AG09319 (cell line): Measurements from ENCODE around the gene OPN1MW2.
"Not testable (repeated sequence)": the region's sequence is repeated elsewhere in the genome, so short reads cannot be mapped to it uniquely, and the experiment has no call there.

ENCODE experiments used
- DNase-seq: peaks from one replicate; pipeline ENCODE4 v3.0.0-alpha.2; 2010; ENCODE audit warnings: low read depth; ENCODE audit errors: extremely low read depth

Gene OPN1MW2

DNA sequence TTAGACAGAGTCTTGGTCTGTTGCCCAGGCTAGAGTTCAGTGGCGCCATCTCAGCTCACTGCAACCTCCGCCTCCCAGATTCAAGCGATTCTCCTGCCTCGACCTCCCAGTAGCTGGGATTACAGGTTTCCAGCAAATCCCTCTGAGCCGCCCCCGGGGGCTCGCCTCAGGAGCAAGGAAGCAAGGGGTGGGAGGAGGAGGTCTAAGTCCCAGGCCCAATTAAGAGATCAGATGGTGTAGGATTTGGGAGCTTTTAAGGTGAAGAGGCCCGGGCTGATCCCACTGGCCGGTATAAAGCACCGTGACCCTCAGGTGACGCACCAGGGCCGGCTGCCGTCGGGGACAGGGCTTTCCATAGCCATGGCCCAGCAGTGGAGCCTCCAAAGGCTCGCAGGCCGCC lies at the start of gene OPN1MW2:
TSS of gene OPN1MW2 (plus strand) at position 301 of the 400 bp plus-strand sequence. CDS start at position 361, 60 bp downstream.
- DNase-seq = not testable (repeated sequence)

DNA sequence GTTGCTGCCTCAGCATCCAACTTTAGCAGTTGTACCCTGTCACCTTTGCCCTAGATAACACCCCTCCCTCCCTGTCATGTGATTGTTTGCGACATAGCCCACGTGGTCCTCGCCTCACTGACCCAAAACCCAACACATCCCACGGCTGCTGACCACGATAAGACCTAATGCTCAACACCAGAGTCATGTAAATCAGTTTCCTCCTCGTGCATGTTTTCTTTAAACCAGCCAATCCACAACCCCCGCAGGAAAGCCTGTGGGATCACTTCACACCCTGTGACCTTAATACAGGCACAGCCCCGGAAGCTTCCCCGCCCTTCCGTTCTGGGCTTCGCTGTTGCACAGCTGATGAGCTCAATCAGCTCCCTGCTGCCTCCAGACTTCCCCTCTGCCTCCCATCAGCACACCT lies 47.0 kb upstream of the OPN1MW2 start:
- DNase-seq = not testable (repeated sequence)

DNA sequence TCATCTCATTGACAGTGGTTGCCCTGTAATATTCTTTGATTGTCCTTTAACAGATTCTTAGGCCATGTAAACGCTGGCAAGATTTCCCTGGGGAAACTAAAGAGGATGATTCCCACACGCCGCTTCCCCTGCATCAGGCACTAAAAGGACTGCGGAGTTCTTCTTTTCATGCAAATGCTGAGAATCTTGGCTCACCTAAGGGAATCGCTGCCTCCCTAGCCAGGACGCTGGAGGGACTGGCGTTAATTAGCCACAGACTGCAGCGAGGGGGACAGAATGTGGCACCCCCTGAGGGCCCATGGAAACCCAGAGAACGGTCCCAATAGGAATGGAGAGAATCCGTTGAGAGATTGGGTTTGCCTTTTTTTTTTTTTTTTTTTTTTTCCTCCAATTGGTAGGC lies 45.2 kb upstream of the OPN1MW2 start:
- not testable (repeated sequence) for DNase-seq

DNA sequence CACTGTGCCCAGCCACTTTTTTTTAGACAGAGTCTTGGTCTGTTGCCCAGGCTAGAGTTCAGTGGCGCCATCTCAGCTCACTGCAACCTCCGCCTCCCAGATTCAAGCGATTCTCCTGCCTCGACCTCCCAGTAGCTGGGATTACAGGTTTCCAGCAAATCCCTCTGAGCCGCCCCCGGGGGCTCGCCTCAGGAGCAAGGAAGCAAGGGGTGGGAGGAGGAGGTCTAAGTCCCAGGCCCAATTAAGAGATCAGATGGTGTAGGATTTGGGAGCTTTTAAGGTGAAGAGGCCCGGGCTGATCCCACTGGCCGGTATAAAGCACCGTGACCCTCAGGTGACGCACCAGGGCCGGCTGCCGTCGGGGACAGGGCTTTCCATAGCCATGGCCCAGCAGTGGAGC lies 37.3 kb upstream of the OPN1MW2 start, which contains the start of gene OPN1MW:
TSS of gene OPN1MW (plus strand) at position 301 of the 400 bp plus-strand sequence. CDS start at position 383, 82 bp downstream.
- DNase-seq = not testable (repeated sequence)

DNA sequence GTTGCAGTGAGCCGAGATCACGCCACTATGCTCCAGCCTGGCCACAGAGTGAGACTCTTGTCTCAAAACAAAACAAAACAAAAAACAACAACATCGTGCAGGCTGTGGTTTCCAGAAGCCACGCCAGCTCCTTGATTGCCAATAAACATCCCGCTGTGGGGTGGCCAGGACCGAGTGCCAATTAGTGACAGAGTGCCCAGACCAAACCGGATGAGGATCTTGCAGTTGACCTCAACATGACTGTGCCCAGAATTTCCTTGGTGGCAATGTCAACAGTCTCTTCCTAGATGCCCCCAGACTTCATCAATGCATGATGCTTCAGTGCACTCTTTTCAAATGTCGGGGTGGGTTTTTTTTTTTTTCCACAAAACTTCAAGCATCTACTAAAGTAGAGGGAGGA lies 35.8 kb upstream of the OPN1MW2 start:
- DNase-seq = not testable (repeated sequence)

DNA sequence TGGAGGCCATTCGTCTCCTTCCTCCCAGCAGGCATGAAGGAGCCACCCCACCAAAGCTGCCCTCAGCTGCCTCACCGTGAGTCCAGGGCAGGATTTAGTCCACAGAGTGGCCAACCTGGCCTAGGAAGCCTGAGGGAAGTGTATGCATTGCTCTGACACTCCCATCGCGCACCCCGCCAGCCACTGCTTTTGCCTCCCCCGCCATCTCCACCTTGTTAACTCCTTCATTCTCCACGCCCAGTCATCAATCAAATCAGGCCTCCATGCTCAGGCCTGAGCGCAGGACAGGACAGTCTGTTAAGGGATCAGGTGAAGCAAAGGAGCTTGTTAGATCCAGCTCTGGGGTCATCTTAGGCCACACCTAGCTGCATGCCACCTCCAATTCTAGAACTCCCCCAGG lies 26.7 kb upstream of the OPN1MW2 start:
- not testable (repeated sequence) for DNase-seq

DNA sequence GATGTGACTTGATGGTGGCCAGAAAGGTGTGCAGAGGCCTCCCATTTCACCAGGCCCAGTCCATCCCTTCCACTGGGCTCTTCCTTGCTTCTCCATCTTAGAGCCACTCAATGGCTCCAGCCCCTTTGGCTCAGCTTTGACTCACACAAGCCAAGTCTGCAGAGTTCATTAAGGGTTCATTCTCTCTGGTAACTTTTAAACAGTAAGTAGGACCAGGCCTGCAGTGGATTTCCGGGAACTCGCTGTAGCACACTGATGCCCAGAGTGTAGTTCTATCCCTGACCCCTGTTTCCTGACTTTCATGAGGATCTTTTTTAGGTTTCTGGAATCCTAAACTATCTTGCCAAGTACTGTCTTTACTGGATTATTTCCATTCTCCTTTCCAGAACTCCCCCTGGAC lies 25.2 kb upstream of the OPN1MW2 start:
- DNase-seq = not testable (repeated sequence)

DNA sequence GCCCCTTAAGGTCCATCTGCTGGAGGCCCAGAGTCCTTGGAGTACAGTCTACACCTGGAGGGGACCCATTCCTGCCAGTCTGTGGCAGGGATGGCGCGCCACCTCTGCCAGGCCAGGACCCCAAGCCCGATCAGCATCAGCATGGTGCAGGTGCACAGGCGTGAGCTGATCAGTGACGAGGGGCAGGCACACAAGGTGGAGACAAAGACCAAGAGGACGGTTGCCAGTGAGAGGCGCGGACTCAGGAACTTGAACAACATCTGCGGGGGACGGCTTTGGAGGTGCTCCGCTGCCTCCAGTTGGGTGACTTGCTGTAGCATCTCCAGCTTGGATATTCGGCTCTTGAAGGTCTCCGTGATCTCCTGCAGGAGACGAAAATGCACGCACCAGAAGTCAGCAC lies 23.1 kb upstream of the OPN1MW2 start:
- not testable (repeated sequence) for DNase-seq

DNA sequence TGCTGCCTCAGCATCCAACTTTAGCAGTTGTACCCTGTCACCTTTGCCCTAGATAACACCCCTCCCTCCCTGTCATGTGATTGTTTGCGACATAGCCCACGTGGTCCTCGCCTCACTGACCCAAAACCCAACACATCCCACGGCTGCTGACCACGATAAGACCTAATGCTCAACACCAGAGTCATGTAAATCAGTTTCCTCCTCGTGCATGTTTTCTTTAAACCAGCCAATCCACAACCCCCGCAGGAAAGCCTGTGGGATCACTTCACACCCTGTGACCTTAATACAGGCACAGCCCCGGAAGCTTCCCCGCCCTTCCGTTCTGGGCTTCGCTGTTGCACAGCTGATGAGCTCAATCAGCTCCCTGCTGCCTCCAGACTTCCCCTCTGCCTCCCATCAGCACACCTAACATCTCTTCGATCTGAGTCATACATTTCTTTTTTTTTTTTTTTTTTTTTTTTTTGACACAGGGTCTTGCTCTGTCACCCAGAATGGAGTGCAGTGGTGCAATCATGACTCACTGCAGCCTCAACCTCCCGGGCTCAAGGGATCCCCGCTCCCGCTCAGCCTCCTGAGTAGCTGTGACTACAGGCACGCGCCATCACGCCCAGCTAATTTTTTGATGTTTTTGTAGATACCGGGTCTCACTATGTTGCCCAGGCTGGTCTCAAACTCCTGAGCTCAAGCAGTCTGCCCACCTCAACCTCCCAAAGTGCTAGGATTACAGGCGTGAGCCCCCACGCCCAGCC lies 9.7 kb upstream of the OPN1MW2 start:
- DNase-seq = not testable (repeated sequence)

DNA sequence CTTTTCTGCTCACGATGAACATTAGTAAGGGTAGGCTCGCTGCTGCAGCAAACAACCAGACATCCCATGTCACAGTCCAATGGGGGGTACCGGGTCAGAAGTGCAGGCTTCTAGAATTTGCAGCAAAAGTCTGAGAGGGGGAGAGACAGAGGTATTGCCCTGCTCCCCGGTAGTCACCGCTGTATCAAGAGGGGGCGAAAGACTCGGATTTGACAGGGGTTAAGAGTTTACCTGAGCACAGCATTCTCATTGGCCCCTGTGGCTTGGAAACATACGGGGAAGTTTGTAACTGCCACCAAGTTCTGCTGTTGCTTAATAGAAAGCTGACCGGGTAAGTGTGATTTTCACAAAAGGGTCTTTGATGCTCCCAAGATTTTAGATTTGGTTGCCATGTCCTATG lies 8.5 kb upstream of the OPN1MW2 start:
- DNase-seq = not testable (repeated sequence)

DNA sequence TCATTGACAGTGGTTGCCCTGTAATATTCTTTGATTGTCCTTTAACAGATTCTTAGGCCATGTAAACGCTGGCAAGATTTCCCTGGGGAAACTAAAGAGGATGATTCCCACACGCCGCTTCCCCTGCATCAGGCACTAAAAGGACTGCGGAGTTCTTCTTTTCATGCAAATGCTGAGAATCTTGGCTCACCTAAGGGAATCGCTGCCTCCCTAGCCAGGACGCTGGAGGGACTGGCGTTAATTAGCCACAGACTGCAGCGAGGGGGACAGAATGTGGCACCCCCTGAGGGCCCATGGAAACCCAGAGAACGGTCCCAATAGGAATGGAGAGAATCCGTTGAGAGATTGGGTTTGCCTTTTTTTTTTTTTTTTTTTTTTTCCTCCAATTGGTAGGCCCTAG lies 8.1 kb upstream of the OPN1MW2 start:
- DNase-seq = not testable (repeated sequence)

DNA sequence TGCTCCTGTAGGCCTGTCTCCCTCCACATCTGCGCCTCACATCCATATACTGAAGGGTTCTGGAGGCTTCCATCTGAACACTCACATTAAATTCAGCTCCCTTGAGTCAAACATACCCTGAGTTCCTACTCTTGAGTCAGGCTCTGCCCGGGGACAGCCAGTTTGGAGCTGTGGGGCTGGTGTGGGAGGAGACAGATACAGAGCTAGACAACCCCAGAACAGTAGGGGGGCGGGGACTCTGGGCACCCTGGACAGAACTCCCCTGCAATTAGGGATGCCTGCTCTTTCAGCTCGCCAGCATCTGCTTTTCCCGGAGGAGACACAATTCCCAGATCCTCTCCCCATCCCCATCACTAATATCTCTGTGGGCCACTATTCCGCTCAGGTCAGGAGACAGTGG lies 5.7 kb downstream of the OPN1MW2 start:
- not testable (repeated sequence) for DNase-seq

DNA sequence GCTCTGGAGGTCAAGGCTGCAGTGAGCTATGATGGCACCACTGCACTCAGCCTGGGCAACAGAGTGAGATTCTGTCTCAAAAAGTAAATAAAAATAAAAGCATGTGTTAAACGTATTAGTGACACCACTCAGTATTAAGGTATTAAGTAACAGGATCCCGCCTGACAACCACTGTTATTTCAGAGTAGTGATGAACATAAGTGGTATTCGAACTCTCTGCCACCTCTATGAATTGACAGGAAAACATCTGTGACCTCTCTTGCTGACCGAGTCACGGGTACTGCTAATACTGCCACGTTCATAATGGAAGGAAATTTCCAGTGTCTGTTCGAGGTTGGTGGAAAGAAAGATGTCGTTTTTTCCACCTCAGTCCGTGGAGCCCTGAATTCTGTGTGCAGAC lies 7.2 kb downstream of the OPN1MW2 start:
- DNase-seq = not testable (repeated sequence)

DNA sequence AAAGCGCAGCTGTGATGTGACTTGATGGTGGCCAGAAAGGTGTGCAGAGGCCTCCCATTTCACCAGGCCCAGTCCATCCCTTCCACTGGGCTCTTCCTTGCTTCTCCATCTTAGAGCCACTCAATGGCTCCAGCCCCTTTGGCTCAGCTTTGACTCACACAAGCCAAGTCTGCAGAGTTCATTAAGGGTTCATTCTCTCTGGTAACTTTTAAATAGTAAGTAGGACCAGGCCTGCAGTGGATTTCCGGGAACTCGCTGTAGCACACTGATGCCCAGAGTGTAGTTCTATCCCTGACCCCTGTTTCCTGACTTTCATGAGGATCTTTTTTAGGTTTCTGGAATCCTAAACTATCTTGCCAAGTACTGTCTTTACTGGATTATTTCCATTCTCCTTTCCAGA lies 11.9 kb downstream of the OPN1MW2 start:
- not testable (repeated sequence) for DNase-seq

DNA sequence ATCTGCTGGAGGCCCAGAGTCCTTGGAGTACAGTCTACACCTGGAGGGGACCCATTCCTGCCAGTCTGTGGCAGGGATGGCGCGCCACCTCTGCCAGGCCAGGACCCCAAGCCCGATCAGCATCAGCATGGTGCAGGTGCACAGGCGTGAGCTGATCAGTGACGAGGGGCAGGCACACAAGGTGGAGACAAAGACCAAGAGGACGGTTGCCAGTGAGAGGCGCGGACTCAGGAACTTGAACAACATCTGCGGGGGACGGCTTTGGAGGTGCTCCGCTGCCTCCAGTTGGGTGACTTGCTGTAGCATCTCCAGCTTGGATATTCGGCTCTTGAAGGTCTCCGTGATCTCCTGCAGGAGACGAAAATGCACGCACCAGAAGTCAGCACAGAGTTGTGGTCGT lies 14.1 kb downstream of the OPN1MW2 start:
- DNase-seq = not testable (repeated sequence)

DNA sequence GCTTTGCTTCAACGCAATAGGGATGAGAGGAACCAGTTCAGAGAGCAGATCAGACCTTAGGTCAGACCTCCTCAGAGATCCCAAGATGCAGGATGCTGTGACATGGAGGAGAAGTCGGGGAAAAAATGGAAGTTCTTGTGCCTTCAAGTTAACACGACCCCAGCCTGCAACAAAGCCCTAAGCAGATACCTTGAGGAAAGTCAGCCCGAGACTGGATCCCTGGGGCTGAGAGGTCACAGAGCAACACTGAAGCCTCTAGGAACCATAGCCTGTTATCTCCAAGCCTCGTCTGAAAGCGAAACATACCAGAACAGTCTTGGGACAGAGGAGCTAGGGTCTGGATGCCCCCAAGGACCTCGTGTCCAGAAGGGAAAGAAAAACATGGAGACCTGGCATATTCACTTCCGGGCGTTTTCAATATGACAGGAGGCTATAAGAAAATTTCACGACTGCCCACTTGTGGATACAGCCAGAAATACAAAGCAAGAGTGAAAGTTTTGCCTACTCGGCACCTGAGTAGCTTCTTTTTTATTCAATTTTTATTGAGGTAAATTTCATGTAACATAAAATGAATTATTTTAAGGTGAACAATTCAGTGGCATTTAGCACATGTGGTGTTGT lies 19.5 kb downstream of the OPN1MW2 start:
- not testable (repeated sequence) for DNase-seq

DNA sequence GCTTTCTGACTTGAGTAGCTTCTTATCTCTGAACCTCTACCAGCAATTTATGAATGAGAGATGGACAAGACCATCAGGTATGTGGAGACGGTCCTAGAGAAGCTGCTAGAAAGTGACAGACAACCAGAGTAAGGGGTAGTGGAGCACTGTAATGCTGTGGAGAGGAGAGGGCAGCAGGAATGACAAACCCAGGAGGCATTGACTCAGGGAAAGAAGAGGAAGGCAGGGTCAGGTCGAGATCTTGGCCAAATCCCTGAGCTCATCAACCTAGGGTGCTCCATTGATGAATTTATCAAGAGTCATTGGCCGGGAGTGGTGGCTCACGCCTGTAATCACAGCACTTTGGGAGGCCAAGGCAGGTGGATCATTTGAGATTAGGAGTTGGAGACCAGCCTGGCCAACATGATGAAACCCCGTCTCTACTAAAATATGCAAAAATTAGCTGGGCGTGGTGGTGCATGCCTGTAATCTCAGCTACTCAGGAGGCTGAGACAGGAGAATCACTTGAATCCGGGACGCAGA lies 20.5 kb downstream of the OPN1MW2 start:
- not testable (repeated sequence) for DNase-seq

DNA sequence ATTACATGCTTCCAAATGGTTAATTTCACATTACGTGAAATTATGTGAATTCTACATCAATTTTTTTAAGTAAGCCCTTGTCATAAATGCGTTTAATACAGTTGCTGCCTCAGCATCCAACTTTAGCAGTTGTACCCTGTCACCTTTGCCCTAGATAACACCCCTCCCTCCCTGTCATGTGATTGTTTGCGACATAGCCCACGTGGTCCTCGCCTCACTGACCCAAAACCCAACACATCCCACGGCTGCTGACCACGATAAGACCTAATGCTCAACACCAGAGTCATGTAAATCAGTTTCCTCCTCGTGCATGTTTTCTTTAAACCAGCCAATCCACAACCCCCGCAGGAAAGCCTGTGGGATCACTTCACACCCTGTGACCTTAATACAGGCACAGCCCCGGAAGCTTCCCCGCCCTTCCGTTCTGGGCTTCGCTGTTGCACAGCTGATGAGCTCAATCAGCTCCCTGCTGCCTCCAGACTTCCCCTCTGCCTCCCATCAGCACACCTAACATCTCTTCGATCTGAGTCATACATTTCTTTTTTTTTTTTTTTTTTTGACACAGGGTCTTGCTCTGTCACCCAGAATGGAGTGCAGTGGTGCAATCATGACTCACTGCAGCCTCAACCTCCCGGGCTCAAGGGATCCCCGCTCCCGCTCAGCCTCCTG lies 28.0 kb downstream of the OPN1MW2 start:
- DNase-seq = not testable (repeated sequence)

DNA sequence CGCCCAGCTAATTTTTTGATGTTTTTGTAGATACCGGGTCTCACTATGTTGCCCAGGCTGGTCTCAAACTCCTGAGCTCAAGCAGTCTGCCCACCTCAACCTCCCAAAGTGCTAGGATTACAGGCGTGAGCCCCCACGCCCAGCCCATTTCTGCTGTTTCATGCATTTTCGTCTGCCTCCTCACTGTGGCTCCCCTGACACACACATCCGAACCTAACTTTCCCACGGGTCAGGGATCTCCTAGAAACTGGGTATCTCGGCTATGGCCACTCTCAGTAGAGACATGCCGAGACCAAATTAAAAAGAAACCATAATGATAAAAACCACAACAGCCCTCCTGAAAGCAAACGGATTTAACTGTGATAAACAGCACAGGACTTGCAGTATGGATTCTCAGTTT lies 28.5 kb downstream of the OPN1MW2 start:
- DNase-seq = not testable (repeated sequence)

DNA sequence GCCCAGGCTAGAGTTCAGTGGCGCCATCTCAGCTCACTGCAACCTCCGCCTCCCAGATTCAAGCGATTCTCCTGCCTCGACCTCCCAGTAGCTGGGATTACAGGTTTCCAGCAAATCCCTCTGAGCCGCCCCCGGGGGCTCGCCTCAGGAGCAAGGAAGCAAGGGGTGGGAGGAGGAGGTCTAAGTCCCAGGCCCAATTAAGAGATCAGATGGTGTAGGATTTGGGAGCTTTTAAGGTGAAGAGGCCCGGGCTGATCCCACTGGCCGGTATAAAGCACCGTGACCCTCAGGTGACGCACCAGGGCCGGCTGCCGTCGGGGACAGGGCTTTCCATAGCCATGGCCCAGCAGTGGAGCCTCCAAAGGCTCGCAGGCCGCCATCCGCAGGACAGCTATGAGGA lies 37.7 kb downstream of the OPN1MW2 start, which contains the start of gene OPN1MW3:
TSS of gene OPN1MW3 (plus strand) at position 301 of the 400 bp plus-strand sequence. CDS start at position 339, 38 bp downstream.
- DNase-seq = not testable (repeated sequence)

DNA sequence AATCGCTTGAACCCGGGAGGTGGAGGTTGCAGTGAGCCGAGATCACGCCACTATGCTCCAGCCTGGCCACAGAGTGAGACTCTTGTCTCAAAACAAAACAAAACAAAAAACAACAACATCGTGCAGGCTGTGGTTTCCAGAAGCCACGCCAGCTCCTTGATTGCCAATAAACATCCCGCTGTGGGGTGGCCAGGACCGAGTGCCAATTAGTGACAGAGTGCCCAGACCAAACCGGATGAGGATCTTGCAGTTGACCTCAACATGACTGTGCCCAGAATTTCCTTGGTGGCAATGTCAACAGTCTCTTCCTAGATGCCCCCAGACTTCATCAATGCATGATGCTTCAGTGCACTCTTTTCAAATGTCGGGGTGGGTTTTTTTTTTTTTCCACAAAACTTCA lies 39.2 kb downstream of the OPN1MW2 start:
- not testable (repeated sequence) for DNase-seq
